B cell (primary cell): ENCODE results near the gene ADAMTS14. TPM values are rescaled to one million over a fixed set of nuclear protein-coding genes. Genes with fewer than 3 reads are reported as not detected.

Source experiments
- ATAC-seq: fragments of 200-7000 bp; cut with Tn5 transposase; one replicate; pipeline ENCODE4 v1.10.0; 2021; ENCODE audit warnings: low read depth, mild to moderate bottlenecking, moderate number of reproducible peaks, moderate library complexity
- CTCF ChIA-PET: fragments of 350-600 bp; sonication (Branson Sonifier 250); formaldehyde crosslinking; loops from one replicate; lab custom pipeline; 2021; ENCODE audit warnings: antibody characterized with exemption, inconsistent platforms; lab: Charles Lee
- POLR2A ChIA-PET: fragments of 350-600 bp; sonication (Branson Sonifier 250); formaldehyde crosslinking; loops from one replicate; lab custom pipeline; 2021; ENCODE audit warnings: antibody characterized with exemption; lab: Charles Lee
- DNase-seq: peaks from one replicate; pipeline ENCODE4 v3.0.0; 2013
- H2AFZ ChIP-seq: 2 replicates; pipeline ENCODE4 v1.6.1; 2012; ENCODE audit warnings: mild to moderate bottlenecking, low read depth, low read length; ENCODE audit not compliant: insufficient read depth, poor library complexity, severe bottlenecking
- H3K27ac ChIP-seq, 2 donors: 1 replicate in 1 of 2; 2 replicates in 1 of 2; pipeline ENCODE4 v1.5.1; 2012 to 2013; ENCODE audit warnings: low read length in 2 of 2, mild to moderate bottlenecking in 2 of 2, moderate library complexity in 1 of 2
- H3K27me3 ChIP-seq, 4 experiments: fragments of 200-600 bp in 1 of 4; sonication (generic) in 1 of 4; replicated peaks in 1 of 4; 1 replicate in 2 of 4; 2 replicates in 2 of 4; pipeline versions ENCODE4 v1.6.1 to v1.7.0; 2013 to 2016; ENCODE audit warnings: low read length in 3 of 4, mild to moderate bottlenecking in 2 of 4, mixed read lengths in 1 of 4, moderate library complexity in 1 of 4; ENCODE audit not compliant: insufficient read depth in 4 of 4, control insufficient read depth in 3 of 4; ENCODE audit errors: control extremely low read depth in 1 of 4
- H3K36me3 ChIP-seq, 2 experiments: replicated peaks in 1 of 2; 1 replicate in 1 of 2; 2 replicates in 1 of 2; pipeline versions ENCODE4 v1.6.1 to v1.7.1; 2013; ENCODE audit warnings: low read length in 1 of 2; ENCODE audit not compliant: insufficient read depth in 2 of 2, control insufficient read depth in 1 of 2; ENCODE audit errors: control extremely low read depth in 1 of 2, extremely low read depth in 1 of 2
- H3K4me1 ChIP-seq, 2 donors: fragments of 200-600 bp in 1 of 2; sonication (generic) in 1 of 2; 1 replicate in 1 of 2; 2 replicates in 1 of 2; pipeline versions ENCODE4 v1.5.1 to v1.6.1; 2013 to 2017; ENCODE audit warnings: low read length in 2 of 2; ENCODE audit not compliant: control insufficient read depth in 2 of 2, insufficient read depth in 2 of 2
- H3K4me2 ChIP-seq: replicated peaks from 2 replicates; pipeline ENCODE3; 2012; ENCODE audit warnings: mild to moderate bottlenecking, low read depth, low read length; ENCODE audit not compliant: poor library complexity, severe bottlenecking
- H3K4me3 ChIP-seq, 5 experiments: fragments of 200-600 bp in 1 of 5; sonication (generic) in 1 of 5; 1 replicate in 3 of 5; 2 replicates in 2 of 5; pipeline versions ENCODE4 v1.5.1 to v1.7.0; 2011 to 2016; ENCODE audit warnings: low read length in 4 of 5, mild to moderate bottlenecking in 4 of 5, low read depth in 2 of 5, control low read depth in 1 of 5, moderate library complexity in 1 of 5; ENCODE audit not compliant: insufficient read depth in 1 of 5; ENCODE audit errors: control extremely low read depth in 1 of 5, extremely low read depth in 1 of 5
- H3K79me2 ChIP-seq: fragments of 200-600 bp; sonication (generic); one replicate; pipeline ENCODE4 v1.6.0; 2016; ENCODE audit warnings: low read length; ENCODE audit not compliant: control insufficient read depth, insufficient read depth
- H3K9ac ChIP-seq: fragments of 200-600 bp; sonication (generic); 2 replicates; pipeline ENCODE4 v1.6.1; 2017; ENCODE audit warnings: mild to moderate bottlenecking, low read length, moderate library complexity
- H3K9me3 ChIP-seq, 3 donors: one replicate each; pipeline versions ENCODE4 v1.6.1 to v1.7.1; 2013; ENCODE audit warnings: low read length in 2 of 3; ENCODE audit not compliant: control insufficient read depth in 2 of 3, insufficient read depth in 1 of 3; ENCODE audit errors: control extremely low read depth in 1 of 3
- H4K20me1 ChIP-seq: 2 replicates; pipeline ENCODE4 v1.6.0; 2012; ENCODE audit warnings: mild to moderate bottlenecking, low read length; ENCODE audit not compliant: insufficient read depth, control insufficient read depth, poor library complexity, severe bottlenecking
- H3K27ac Mint-ChIP-seq: one replicate; pipeline ENCODE4 v1.8.0; 2021; ENCODE audit warnings: mixed read lengths
- H3K27me3 Mint-ChIP-seq: one replicate; pipeline ENCODE4 v1.8.0; 2021; ENCODE audit warnings: mixed read lengths
- H3K4me1 Mint-ChIP-seq: one replicate; pipeline ENCODE4 v1.8.0; 2021; ENCODE audit warnings: mixed read lengths
- H3K4me3 Mint-ChIP-seq: one replicate; pipeline ENCODE4 v1.8.0; 2021; ENCODE audit warnings: mixed read lengths
- H3K9me3 Mint-ChIP-seq: one replicate; pipeline ENCODE4 v1.8.0; 2022; ENCODE audit warnings: mixed read lengths; ENCODE audit not compliant: insufficient read depth
- CTCF ChIP-seq: fragments of 200-600 bp; IDR thresholded peaks from one replicate; pipeline ENCODE4 v1.8.0; 2022; ENCODE audit warnings: antibody characterized with exemption, mild to moderate bottlenecking
- EZH2 ChIP-seq: IDR thresholded peaks from 2 replicates; pipeline ENCODE4 v1.6.1; 2012; ENCODE audit warnings: borderline replicate concordance, low read depth, mild to moderate bottlenecking, moderate library complexity, low read length; ENCODE audit not compliant: insufficient read depth, poor library complexity, severe bottlenecking
- WGBS: methylation state at CpG from one replicate; pipeline ENCODE4 v1.1.5; 2013; ENCODE audit warnings: missing lambda C conversion rate; ENCODE audit not compliant: insufficient coverage; 5-methylcytosine and 5-hydroxymethylcytosine counted together
- intact Hi-C: fragments of 100-400 bp; cut with micrococcal nuclease; formaldehyde crosslinking; loops from one replicate; pipeline ENCODE4 v1.10.0; 2022
- polyA plus RNA-seq: library from polyadenylated mRNA; depleted of rRNA; stranded (reverse); fragments of >200 nt; gene quantifications from 2 replicates; pipeline ENCODE4 v1.2.3, GENCODE V29; 2012
- total RNA-seq, 2 donors: library from RNA; stranded (reverse); fragments of 120-200 nt in 1 of 2; gene quantifications; 1 replicate in 1 of 2; 2 replicates in 1 of 2; pipeline versions ENCODE4 v1.2.3 to v1.2.4, GENCODE V29; 2013 to 2022

ADAMTS14 gene
- total and polyA plus RNA-seq, 2 donors (not counting 1 experiment from before 2014, with no cell fraction given) = not detected

GRCh38 chr10:70723771-70724170 lies 51.5 kb downstream of the ADAMTS14 start:
- H3K4me1 ChIP-seq = no peaks in the 10 kb centered on the region
- TF ChIP-seq EZH2 = no peak
- no peak for TF ChIP-seq CTCF
- intact Hi-C loops = no loop called here
- H3K27me3 Mint-ChIP-seq = no peaks in the 10 kb centered on the region
- no CpG with 5 or more reads among the region's 3 CpGs for WGBS
- H3K27ac Mint-ChIP-seq = no peak overlapping the region
- H4K20me1 ChIP-seq = no peaks in the 10 kb centered on the region
- ChIA-PET CTCF (no interaction called here), POLR2A (no interaction called here)
- no peaks in the 10 kb centered on the region for H3K9me3 Mint-ChIP-seq
- H3K4me3 ChIP-seq = no peak overlapping the region
- H2AFZ ChIP-seq = no peak overlapping the region
- DNase-seq = no peak
- H3K27ac ChIP-seq = no peak overlapping the region
- H3K36me3 ChIP-seq = no peaks in the 10 kb centered on the region
- H3K79me2 ChIP-seq = no peaks in the 10 kb centered on the region
- peaks cover 0 to 4% (median 0%) of the 10 kb centered on the region in 3 donors for H3K9me3 ChIP-seq
- no peak overlapping the region for H3K4me2 ChIP-seq
- H3K4me3 Mint-ChIP-seq = no peak overlapping the region
- H3K27me3 ChIP-seq = peaks cover 0 to 2% (median 0%) of the 10 kb centered on the region in 4 experiments
- no peak overlapping the region for H3K9ac ChIP-seq
- no peaks in the 10 kb centered on the region for H3K4me1 Mint-ChIP-seq
- no peak for ATAC-seq

GRCh38 chr10:70726909-70727495 lies 54.7 kb downstream of the ADAMTS14 start:
- 83% methylated on average over 10 of the region's 10 CpGs for WGBS
- no peak overlapping the region for H3K4me2 ChIP-seq
- peaks cover 0 to 2% (median 0%) of the 10 kb centered on the region in 4 experiments for H3K27me3 ChIP-seq
- Mint-ChIP-seq H3K4me1 (no peaks in the 10 kb centered on the region), H3K27me3 (no peaks in the 10 kb centered on the region), H3K4me3 (no peak overlapping the region), H3K27ac (no peak overlapping the region), H3K9me3 (no peaks in the 10 kb centered on the region)
- no peak for TF ChIP-seq EZH2
- no peak for TF ChIP-seq CTCF
- intact Hi-C loops = no loop called here
- no peak overlapping the region for H3K27ac ChIP-seq
- no peak overlapping the region for H3K4me3 ChIP-seq
- POLR2A ChIA-PET = no interaction called here
- H3K9ac ChIP-seq = no peak overlapping the region
- no peaks in the 10 kb centered on the region for H3K4me1 ChIP-seq
- no peak overlapping the region for H2AFZ ChIP-seq
- no peaks in the 10 kb centered on the region for H4K20me1 ChIP-seq
- H3K79me2 ChIP-seq = no peaks in the 10 kb centered on the region
- DNase-seq (no peak), ATAC-seq (no peak)
- CTCF ChIA-PET = no interaction called here
- peaks cover 0 to 4% (median 0%) of the 10 kb centered on the region in 3 donors for H3K9me3 ChIP-seq
- no peaks in the 10 kb centered on the region for H3K36me3 ChIP-seq
